Measurements from ENCODE around the gene RGMA.

The RGMA gene

DNA sequence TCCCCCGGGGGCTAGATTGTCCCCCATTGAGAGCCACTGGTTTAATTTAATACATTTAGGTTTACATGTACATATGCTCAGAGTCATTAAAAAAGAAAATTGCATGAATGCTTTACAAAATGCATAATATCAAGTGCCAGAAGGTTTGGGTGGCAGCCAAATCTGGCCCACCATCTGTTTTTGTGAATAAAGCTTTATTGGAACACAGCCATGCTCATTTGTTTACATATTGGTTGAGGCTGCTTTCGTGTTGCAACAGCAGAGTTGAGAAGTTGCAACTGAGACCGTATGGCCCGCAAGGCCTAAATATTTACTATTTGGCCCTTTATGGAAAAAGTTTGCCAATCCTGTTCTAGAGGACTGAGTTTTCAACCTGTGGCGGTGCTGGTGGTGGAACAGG lies 32.1 kb upstream of the RGMA start:
- no peak overlapping the region for H3K27ac ChIP-seq (ENCODE audit: low read length)
- no peaks in the 10 kb centered on the region for H3K4me1 ChIP-seq (ENCODE audit: control insufficient read depth, low read depth, low read length)
- H3K9ac ChIP-seq (ENCODE audit: low read length) = no peak overlapping the region
- H3K9me3 ChIP-seq (ENCODE audit: control insufficient read depth, low read depth, low read length) = no peaks in the 10 kb centered on the region
- H3K4me3 ChIP-seq (ENCODE audit: low read length) = no peak overlapping the region
- no peaks in the 10 kb centered on the region for H3K27me3 ChIP-seq (ENCODE audit: control insufficient read depth, insufficient read depth, low read length)
- no peaks in the 10 kb centered on the region for H3K36me3 ChIP-seq (ENCODE audit: control insufficient read depth, low read depth, low read length)

DNA sequence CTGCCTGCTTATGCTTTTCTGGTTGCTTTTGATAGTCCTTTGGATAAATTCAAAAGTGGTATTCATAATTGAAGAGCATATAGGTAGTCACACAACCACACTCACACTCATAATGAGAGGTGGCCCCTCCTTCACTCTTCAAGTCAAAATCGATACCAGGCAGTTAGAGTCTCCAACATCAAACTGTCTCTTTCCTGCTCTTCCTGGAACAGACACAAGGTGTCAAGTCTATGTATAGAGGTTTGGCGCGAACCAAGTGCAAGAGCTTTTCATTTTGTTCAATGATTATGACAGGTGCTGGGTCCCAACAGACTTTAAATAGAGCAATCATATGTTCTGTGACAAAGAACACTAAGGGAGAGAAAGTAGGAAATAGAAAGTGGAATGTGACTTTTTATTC lies 29.9 kb upstream of the RGMA start:
- H3K4me1 ChIP-seq (ENCODE audit: control insufficient read depth, low read depth, low read length) = no peaks in the 10 kb centered on the region

DNA sequence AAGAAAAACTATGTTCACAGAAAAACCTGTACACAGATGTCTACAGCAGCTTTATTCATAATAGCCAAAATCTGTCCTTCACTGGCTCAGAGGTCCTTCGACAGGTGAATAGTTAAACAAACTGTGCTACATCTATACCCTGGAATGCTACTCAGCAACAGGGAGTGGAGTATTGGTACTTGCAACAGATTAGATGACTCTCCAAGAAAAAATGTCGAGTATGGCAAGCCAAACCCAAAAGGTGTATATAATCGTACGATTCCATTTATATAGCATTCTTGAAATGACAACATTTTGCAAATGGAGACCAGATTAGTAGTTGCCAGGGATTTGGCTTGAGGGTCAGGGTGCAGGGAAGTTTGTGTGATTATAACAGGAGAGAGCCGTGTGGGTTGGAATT lies 22.4 kb upstream of the RGMA start:
- Histone ChIP-seq H3K4me3 (ENCODE audit: low read length) (no peak overlapping the region), H3K27me3 (ENCODE audit: control insufficient read depth, insufficient read depth, low read length) (peaks cover 6% of the 10 kb centered on the region), H3K4me1 (ENCODE audit: control insufficient read depth, low read depth, low read length) (peaks cover 7% of the 10 kb centered on the region), H3K9ac (ENCODE audit: low read length) (no peak overlapping the region), H3K36me3 (ENCODE audit: control insufficient read depth, low read depth, low read length) (no peaks in the 10 kb centered on the region), H3K9me3 (ENCODE audit: control insufficient read depth, low read depth, low read length) (no peaks in the 10 kb centered on the region), H3K27ac (ENCODE audit: low read length) (no peak overlapping the region)

More for the DNA sequence above, 29.9 kb upstream of the RGMA start:
- Histone ChIP-seq H3K27ac (ENCODE audit: low read length) (no peak overlapping the region), H3K27me3 (ENCODE audit: control insufficient read depth, insufficient read depth, low read length) (no peaks in the 10 kb centered on the region), H3K4me3 (ENCODE audit: low read length) (no peak overlapping the region), H3K9ac (ENCODE audit: low read length) (no peak overlapping the region), H3K9me3 (ENCODE audit: control insufficient read depth, low read depth, low read length) (no peaks in the 10 kb centered on the region), H3K36me3 (ENCODE audit: control insufficient read depth, low read depth, low read length) (no peaks in the 10 kb centered on the region)

DNA sequence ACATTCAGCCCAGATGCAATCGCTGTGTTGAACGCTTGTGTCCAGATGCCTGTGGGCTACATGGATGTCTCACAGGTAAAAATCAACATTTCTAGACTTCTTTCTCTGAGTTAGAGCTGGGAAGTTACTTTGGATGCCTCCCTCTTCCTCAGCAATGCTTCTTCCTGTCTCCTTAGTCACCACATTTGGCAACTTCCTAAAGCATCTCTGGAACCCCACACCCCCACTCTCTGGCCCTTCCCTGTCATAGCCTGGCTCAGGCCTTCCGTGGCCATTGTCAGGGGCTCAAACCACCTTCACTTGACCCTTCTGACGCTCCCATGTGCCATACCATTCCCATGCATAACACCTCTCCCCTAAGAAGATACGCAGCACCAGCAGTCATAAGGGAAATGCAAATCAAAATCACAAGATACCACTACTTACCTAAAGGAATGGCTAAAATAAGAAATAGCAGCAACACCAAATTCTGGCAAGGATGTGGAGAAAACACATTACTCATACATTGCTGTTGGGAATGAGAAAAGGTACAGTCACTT lies 21.6 kb upstream of the RGMA start:
- Histone ChIP-seq H3K4me3 (ENCODE audit: low read length) (no peak overlapping the region), H3K27me3 (ENCODE audit: control insufficient read depth, insufficient read depth, low read length) (peaks cover 6% of the 10 kb centered on the region), H3K27ac (ENCODE audit: low read length) (no peak overlapping the region), H3K4me1 (ENCODE audit: control insufficient read depth, low read depth, low read length) (peaks cover 14% of the 10 kb centered on the region), H3K36me3 (ENCODE audit: control insufficient read depth, low read depth, low read length) (no peaks in the 10 kb centered on the region), H3K9ac (ENCODE audit: low read length) (no peak overlapping the region), H3K9me3 (ENCODE audit: control insufficient read depth, low read depth, low read length) (no peaks in the 10 kb centered on the region)

DNA sequence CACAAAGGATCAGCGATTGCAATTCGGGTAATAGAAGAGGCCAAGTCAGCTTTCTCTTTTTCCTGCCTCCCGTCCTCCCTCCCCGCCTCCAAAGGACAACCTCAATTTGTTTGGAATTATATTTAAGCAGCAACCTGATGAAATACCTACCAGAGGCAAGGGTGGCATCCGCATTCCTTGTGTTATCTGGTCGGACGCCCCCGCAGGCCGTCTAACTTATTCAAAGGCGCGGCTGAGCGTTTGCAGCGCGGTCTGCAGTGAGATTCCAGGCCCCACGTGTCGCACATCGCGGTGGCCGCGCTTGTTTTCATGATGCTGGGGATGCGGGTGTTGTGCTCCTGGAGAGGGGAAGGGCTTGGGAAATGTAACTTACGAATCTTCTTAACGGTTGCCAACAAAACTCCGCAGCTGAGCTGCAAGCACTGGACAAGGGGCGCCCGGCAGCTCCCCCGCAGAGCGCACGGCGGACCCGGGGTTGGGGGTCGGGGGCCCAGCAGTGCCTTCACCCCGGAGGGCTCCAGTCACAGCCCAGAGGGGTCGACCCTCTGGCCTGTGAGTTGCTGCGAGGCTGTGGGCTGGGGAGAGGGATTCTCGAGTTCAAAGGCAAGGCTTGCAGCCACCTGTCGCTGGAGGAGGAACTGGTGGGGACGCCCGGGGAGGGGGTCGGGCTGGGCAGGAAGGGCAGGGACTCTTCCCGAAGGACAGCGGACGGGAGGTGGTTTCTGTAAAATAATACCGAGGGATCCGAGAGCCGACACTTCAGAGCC lies 20.5 kb upstream of the RGMA start:
- H3K9ac ChIP-seq (ENCODE audit: low read length) = no peak overlapping the region
- peaks cover 25% of the 10 kb centered on the region for H3K4me1 ChIP-seq (ENCODE audit: control insufficient read depth, low read depth, low read length)
- H3K27me3 ChIP-seq (ENCODE audit: control insufficient read depth, insufficient read depth, low read length) = peaks cover 6% of the 10 kb centered on the region
- no peak overlapping the region for H3K27ac ChIP-seq (ENCODE audit: low read length)
- H3K4me3 ChIP-seq (ENCODE audit: low read length) = no peak overlapping the region
- H3K9me3 ChIP-seq (ENCODE audit: control insufficient read depth, low read depth, low read length) = no peaks in the 10 kb centered on the region
- no peaks in the 10 kb centered on the region for H3K36me3 ChIP-seq (ENCODE audit: control insufficient read depth, low read depth, low read length)

DNA sequence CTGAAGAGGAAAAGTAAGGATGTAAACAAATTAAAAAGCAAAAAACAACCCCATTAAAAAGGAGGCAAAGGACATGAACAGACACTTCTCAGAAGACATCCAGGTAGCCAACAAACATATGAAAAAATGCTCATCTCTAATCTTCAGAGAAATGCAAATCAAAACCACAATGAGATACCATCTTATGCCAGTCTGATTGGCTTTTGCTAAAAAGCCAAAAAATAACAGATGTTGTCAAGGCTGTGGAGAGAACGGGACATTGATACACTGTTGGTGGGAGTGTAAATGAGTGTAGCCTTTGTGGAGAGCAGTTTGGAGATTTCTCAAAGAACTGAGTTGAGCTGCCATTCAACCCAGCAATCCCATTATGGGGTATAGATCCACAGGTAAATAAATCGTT lies 18.6 kb upstream of the RGMA start:
- Histone ChIP-seq H3K27me3 (ENCODE audit: control insufficient read depth, insufficient read depth, low read length) (peaks cover 6% of the 10 kb centered on the region), H3K9ac (ENCODE audit: low read length) (no peak overlapping the region), H3K36me3 (ENCODE audit: control insufficient read depth, low read depth, low read length) (no peaks in the 10 kb centered on the region), H3K4me3 (ENCODE audit: low read length) (no peak overlapping the region), H3K4me1 (ENCODE audit: control insufficient read depth, low read depth, low read length) (peaks cover 26% of the 10 kb centered on the region), H3K9me3 (ENCODE audit: control insufficient read depth, low read depth, low read length) (no peaks in the 10 kb centered on the region), H3K27ac (ENCODE audit: low read length) (no peak overlapping the region)

DNA sequence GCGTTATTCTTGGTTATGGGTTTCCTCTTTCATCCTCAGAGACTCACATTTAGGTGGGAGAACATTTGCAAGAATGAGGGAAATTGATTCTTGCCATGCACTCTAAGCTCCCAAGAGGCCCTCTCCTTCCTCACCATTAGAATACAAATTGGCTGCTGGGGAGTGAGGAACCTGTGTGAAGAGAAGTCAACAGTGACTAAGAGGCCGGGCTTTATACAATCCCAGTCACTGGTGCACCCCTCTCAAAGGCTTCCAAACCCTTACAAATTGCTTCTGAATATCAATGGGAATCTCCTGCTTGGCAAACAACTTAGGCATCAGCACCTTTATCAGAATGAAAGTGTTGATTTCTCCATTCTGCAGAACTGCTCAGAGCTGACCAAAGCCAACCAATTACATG lies 16.5 kb upstream of the RGMA start:
- Histone ChIP-seq H3K27ac (ENCODE audit: low read length) (no peak overlapping the region), H3K27me3 (ENCODE audit: control insufficient read depth, insufficient read depth, low read length) (peaks cover 6% of the 10 kb centered on the region), H3K9me3 (ENCODE audit: control insufficient read depth, low read depth, low read length) (no peaks in the 10 kb centered on the region), H3K4me1 (ENCODE audit: control insufficient read depth, low read depth, low read length) (peaks cover 26% of the 10 kb centered on the region), H3K4me3 (ENCODE audit: low read length) (no peak overlapping the region), H3K36me3 (ENCODE audit: control insufficient read depth, low read depth, low read length) (no peaks in the 10 kb centered on the region), H3K9ac (ENCODE audit: low read length) (no peak overlapping the region)

DNA sequence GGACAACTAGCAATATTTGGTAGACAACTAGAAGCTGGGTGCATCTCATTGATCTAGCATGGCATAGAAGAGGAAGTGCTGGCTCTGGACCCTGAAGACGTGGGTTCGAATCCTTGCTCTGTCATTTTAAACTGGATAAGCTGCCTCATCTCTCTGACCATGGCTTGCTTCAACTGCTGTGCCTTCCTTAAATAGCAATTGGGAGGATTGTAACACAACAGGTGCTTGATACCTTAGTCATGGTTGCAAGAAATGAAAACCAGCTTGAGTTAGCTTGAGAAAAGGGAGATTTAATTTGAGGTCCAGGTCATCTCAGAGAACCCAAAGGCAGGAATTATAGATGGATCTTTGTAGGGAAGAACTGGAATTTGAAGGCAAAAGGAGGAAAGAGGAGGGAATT lies 14.8 kb upstream of the RGMA start:
- Histone ChIP-seq H3K36me3 (ENCODE audit: control insufficient read depth, low read depth, low read length) (no peaks in the 10 kb centered on the region), H3K9me3 (ENCODE audit: control insufficient read depth, low read depth, low read length) (no peaks in the 10 kb centered on the region), H3K4me1 (ENCODE audit: control insufficient read depth, low read depth, low read length) (peaks cover 20% of the 10 kb centered on the region), H3K9ac (ENCODE audit: low read length) (no peak overlapping the region), H3K4me3 (ENCODE audit: low read length) (no peak overlapping the region), H3K27ac (ENCODE audit: low read length) (no peak overlapping the region), H3K27me3 (ENCODE audit: control insufficient read depth, insufficient read depth, low read length) (no peaks in the 10 kb centered on the region)

DNA sequence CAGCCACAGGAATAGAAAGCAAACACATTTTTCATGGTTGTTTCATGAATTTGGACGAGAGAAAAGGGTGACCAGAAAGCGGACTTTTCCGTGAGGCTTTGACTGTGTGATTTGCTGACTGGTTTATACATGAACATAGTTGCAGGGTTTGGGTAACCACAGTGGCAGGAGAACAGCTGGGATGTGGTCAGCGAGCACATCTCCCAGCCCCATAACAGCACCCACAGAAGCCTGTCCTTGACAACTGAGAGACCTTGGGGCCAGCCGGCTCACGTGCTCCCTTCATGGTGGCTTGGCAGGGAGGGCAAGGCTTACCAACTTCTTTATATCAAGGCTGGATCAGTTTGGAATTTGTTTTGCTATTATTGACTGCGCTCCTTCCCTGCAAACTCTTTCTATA lies 13.2 kb upstream of the RGMA start:
- Histone ChIP-seq H3K36me3 (ENCODE audit: control insufficient read depth, low read depth, low read length) (no peaks in the 10 kb centered on the region), H3K27me3 (ENCODE audit: control insufficient read depth, insufficient read depth, low read length) (no peaks in the 10 kb centered on the region), H3K9me3 (ENCODE audit: control insufficient read depth, low read depth, low read length) (no peaks in the 10 kb centered on the region), H3K4me1 (ENCODE audit: control insufficient read depth, low read depth, low read length) (peaks cover 19% of the 10 kb centered on the region), H3K4me3 (ENCODE audit: low read length) (no peak overlapping the region), H3K27ac (ENCODE audit: low read length) (no peak overlapping the region), H3K9ac (ENCODE audit: low read length) (no peak overlapping the region)

DNA sequence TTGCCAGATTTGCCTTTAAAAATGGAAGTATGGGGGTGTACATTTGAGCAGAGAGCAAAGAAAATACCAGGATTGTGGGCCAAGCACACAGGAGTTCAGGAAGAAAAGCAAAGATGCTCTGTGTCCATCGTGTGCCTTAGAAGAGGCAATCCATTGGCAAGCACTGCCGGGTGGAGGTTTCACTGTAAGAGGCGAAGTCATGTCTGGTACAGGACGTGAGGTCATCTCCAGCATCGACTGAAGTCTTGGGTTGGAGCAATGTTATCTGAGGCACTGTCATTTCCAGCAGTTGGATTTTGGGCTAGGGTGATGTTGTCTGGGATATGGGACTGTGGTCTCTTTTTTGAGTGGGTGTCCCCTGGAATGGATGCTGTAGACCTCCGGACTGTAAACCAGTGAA lies 4.8 kb upstream of the RGMA start:
- Histone ChIP-seq H3K9me3 (ENCODE audit: control insufficient read depth, low read depth, low read length) (no peaks in the 10 kb centered on the region), H3K4me1 (ENCODE audit: control insufficient read depth, low read depth, low read length) (no peaks in the 10 kb centered on the region), H3K27me3 (ENCODE audit: control insufficient read depth, insufficient read depth, low read length) (peaks cover 40% of the 10 kb centered on the region), H3K36me3 (ENCODE audit: control insufficient read depth, low read depth, low read length) (no peaks in the 10 kb centered on the region), H3K4me3 (ENCODE audit: low read length) (no peak overlapping the region), H3K9ac (ENCODE audit: low read length) (no peak overlapping the region), H3K27ac (ENCODE audit: low read length) (no peak overlapping the region)

DNA sequence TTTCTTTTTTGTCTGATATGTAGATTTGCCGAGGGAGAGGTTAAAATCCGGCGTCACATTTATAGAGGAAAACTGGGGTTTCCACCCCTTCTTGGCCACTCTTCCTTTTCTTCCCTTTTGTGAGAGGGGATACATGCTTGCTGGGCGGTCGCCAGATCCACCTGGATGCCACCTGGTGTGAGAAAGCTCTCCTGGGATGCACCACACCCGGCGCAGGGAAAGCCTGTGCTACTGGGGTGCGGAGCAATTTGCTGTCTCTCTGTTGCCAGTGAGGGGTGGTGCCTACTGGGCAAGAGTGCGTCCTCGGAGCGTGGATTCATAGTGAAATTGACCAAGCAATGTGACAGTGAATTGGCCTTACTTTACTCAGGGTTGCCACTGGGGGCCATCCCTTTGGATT lies 2.5 kb upstream of the RGMA start:
- H3K27me3 ChIP-seq (ENCODE audit: control insufficient read depth, insufficient read depth, low read length) = peaks cover 53% of the 10 kb centered on the region
- no peak overlapping the region for H3K9ac ChIP-seq (ENCODE audit: low read length)
- no peaks in the 10 kb centered on the region for H3K36me3 ChIP-seq (ENCODE audit: control insufficient read depth, low read depth, low read length)
- no peak overlapping the region for H3K4me3 ChIP-seq (ENCODE audit: low read length)
- H3K4me1 ChIP-seq (ENCODE audit: control insufficient read depth, low read depth, low read length) = peaks cover 5% of the 10 kb centered on the region
- no peak overlapping the region for H3K27ac ChIP-seq (ENCODE audit: low read length)
- no peaks in the 10 kb centered on the region for H3K9me3 ChIP-seq (ENCODE audit: control insufficient read depth, low read depth, low read length)

DNA sequence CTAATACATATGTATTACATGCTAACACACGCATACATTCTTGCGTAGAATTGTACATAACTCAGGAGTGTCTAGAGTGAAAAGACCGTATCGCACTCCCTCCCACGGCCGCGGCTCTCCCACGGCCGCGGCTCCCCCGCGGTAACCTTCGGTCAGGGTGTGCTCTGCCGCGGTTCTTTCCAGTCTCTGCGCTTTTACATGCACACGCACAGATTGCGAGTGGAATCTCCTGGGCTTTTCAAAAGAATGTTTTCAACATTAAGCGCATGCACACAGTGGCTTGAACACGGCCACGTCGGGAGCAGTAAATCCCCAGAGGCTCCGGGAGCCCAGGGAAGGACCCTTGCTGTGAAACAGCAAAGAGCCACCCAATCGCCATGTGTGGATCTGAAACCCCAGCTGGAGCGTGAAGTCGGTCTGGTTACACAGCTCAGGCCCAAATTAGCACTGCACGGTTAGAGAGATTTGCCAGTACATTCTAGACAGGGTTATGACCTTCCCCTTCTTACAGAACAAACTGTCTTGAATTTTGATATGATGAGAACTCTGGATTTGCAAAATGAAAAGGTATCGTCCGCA lies 805 bp upstream of the RGMA start:
- Histone ChIP-seq H3K27me3 (ENCODE audit: control insufficient read depth, insufficient read depth, low read length) (peaks cover 54% of the 10 kb centered on the region), H3K4me1 (ENCODE audit: control insufficient read depth, low read depth, low read length) (peaks cover 5% of the 10 kb centered on the region), H3K27ac (ENCODE audit: low read length) (no peak overlapping the region), H3K4me3 (ENCODE audit: low read length) (peak overlapping the region; percentile 72), H3K9me3 (ENCODE audit: control insufficient read depth, low read depth, low read length) (no peaks in the 10 kb centered on the region), H3K9ac (ENCODE audit: low read length) (no peak overlapping the region), H3K36me3 (ENCODE audit: control insufficient read depth, low read depth, low read length) (no peaks in the 10 kb centered on the region)
